OCI-LY7 (cell line): Measurements from ENCODE around the gene P2RX5. TPM values are rescaled to one million over a fixed set of nuclear protein-coding genes. Genes with fewer than 3 reads are reported as not detected.

Source experiments
- BruUV-seq: library from RNA; stranded (reverse); fragments of 400-500 nt; replicated peaks from 2 replicates; lab custom pipeline; 2021; lab: Mats Ljungman, UMichigan
- CTCF ChIA-PET: fragments of 300-600 bp; sonication (Branson Sonifier 250); formaldehyde crosslinking; loops from one replicate; lab custom pipeline; 2022; ENCODE audit warnings: antibody characterized with exemption; ENCODE audit not compliant: unreplicated experiment; lab: Charles Lee
- POLR2A ChIA-PET: fragments of 300-600 bp; sonication (Branson Sonifier 250); formaldehyde crosslinking; loops from one replicate; lab custom pipeline; 2022; ENCODE audit warnings: antibody characterized with exemption; lab: Charles Lee
- DNase-seq: peaks from one replicate; pipeline ENCODE4 v3.0.0-alpha.2; 2015; ENCODE audit warnings: low spot score
- H2AFZ ChIP-seq: fragments of 200-600 bp; sonication (generic), shearing (Covaris generic); 2 replicates; pipeline ENCODE4 v1.6.1; 2014; ENCODE audit warnings: mild to moderate bottlenecking, antibody characterized with exemption, low read length, moderate library complexity
- H3K27ac ChIP-seq: fragments of 200-600 bp; sonication (generic); 2 replicates; pipeline ENCODE4 v1.5.1; 2014; ENCODE audit warnings: mixed run types, low read depth, mild to moderate bottlenecking, moderate library complexity, low read length, inconsistent platforms; ENCODE audit not compliant: poor library complexity, severe bottlenecking
- H3K36me3 ChIP-seq: fragments of 200-600 bp; sonication (generic); 2 replicates; pipeline ENCODE4 v1.6.1; 2014; ENCODE audit warnings: mild to moderate bottlenecking, antibody characterized with exemption, low read length, moderate library complexity, mixed read lengths; ENCODE audit not compliant: insufficient read depth
- H3K4me1 ChIP-seq: fragments of 200-600 bp; sonication (generic); 2 replicates; pipeline ENCODE4 v1.5.1; 2014; ENCODE audit warnings: mild to moderate bottlenecking, low read length; ENCODE audit not compliant: insufficient read depth, poor library complexity, severe bottlenecking
- H3K4me2 ChIP-seq: fragments of 200-600 bp; sonication (generic); 2 replicates; pipeline ENCODE4 v1.6.1; 2014; ENCODE audit warnings: mild to moderate bottlenecking, low read length
- H3K4me3 ChIP-seq: fragments of 200-600 bp; sonication (generic); 2 replicates; pipeline ENCODE4 v1.5.1; 2014; ENCODE audit warnings: mild to moderate bottlenecking, low read depth, low read length; ENCODE audit not compliant: poor library complexity, severe bottlenecking
- H3K79me2 ChIP-seq: fragments of 200-600 bp; sonication (generic); 2 replicates; pipeline ENCODE4 v1.6.1; 2016; ENCODE audit warnings: low read depth, mild to moderate bottlenecking, low read length, moderate library complexity, mixed read lengths; ENCODE audit not compliant: insufficient read depth
- H3K9me2 ChIP-seq: fragments of 200-600 bp; sonication (generic); 2 replicates; pipeline ENCODE4 v1.6.1; 2016; ENCODE audit warnings: mild to moderate bottlenecking, low read length, mixed read lengths; ENCODE audit not compliant: insufficient read depth
- H3K9me3 ChIP-seq: fragments of 200-600 bp; sonication (generic); 2 replicates; pipeline ENCODE4 v1.6.1; 2014; ENCODE audit warnings: mild to moderate bottlenecking, mixed run types, low read length, mixed read lengths
- H4K20me1 ChIP-seq: fragments of 200-600 bp; sonication (generic); 2 replicates; pipeline ENCODE4 v1.6.1; 2014; ENCODE audit warnings: mild to moderate bottlenecking, antibody characterized with exemption, low read length, moderate library complexity, mixed read lengths; ENCODE audit not compliant: insufficient read depth
- EZH2phosphoT487 ChIP-seq: fragments of 200-600 bp; sonication (generic); IDR thresholded peaks from 2 replicates; pipeline ENCODE4 v1.6.1; 2018; ENCODE audit warnings: low read depth, borderline replicate concordance, mild to moderate bottlenecking, mixed run types, antibody characterized with exemption, low read length, moderate library complexity, mixed read lengths
- intact Hi-C: fragments of 100-400 bp; cut with micrococcal nuclease; formaldehyde crosslinking; loops from one replicate; pipeline ENCODE4 v1.10.0; 2022; ENCODE audit not compliant: unreplicated experiment
- total RNA-seq, 2 experiments: library from RNA; depleted of rRNA in 1 of 2; stranded (reverse); fragments of >200 nt in 1 of 2; shearing (Covaris generic) in 1 of 2; gene quantifications; 2 replicates each; pipeline ENCODE4 v1.2.3, GENCODE V29; 2014 to 2022
- TF ChIP-seq, protein P1 (sequence below): fragments of 200-600 bp; sonication (generic); conservative IDR thresholded peaks from 2 replicates; pipeline ENCODE4 v1.5.1; 2014; ENCODE audit warnings: mild to moderate bottlenecking, antibody characterized with exemption, low read length, moderate library complexity, mixed read lengths

The P2RX5 gene
- total RNA-seq, 2 experiments from 2014 or later, result 150 to 195 TPM

DNA sequence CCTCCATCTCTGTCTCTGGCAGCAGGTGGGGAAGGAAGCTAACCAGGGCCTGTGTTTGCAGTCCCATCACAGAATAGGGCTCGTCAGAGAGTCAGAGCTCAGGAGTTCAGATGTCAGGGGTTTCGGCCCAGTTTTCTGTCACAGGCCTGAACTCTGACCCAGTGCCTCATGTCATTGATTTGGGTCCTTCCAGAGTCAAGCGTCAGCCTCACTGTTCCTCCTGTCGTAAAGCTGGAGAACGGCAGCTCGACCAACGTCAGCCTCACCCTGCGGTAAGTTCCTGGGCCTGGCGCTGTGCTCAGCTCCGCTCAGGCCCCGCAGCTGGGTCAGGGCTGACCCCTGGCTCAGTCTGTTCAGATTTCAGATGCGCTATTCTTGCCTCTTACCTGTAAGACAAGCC, 48.7 kb downstream of the P2RX5 start:
- no peak for DNase-seq
- H3K9me3 ChIP-seq, result no peaks in the 10 kb centered on the region
- no peaks in the 10 kb centered on the region for H3K9me2 ChIP-seq
- intact Hi-C loops, result loop anchor here (2.0 to 5.0 kb wide), 3 partner anchors 44 to 600 kb away; no protein-coding TSS in a partner anchor
- no peaks in the 10 kb centered on the region for H4K20me1 ChIP-seq
- TF ChIP-seq, protein P1, sequence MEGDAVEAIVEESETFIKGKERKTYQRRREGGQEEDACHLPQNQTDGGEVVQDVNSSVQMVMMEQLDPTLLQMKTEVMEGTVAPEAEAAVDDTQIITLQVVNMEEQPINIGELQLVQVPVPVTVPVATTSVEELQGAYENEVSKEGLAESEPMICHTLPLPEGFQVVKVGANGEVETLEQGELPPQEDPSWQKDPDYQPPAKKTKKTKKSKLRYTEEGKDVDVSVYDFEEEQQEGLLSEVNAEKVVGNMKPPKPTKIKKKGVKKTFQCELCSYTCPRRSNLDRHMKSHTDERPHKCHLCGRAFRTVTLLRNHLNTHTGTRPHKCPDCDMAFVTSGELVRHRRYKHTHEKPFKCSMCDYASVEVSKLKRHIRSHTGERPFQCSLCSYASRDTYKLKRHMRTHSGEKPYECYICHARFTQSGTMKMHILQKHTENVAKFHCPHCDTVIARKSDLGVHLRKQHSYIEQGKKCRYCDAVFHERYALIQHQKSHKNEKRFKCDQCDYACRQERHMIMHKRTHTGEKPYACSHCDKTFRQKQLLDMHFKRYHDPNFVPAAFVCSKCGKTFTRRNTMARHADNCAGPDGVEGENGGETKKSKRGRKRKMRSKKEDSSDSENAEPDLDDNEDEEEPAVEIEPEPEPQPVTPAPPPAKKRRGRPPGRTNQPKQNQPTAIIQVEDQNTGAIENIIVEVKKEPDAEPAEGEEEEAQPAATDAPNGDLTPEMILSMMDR, result no peak
- no peak for TF ChIP-seq EZH2phosphoT487
- H3K36me3 ChIP-seq, result peaks cover 7% of the 10 kb centered on the region; the same call in 1 of the 2 replicates
- H3K27ac ChIP-seq, result peak overlapping the region; percentile 79
- peaks cover 32% of the 10 kb centered on the region for H3K4me1 ChIP-seq
- no peaks in the 10 kb centered on the region for H3K79me2 ChIP-seq
- H3K4me2 ChIP-seq, result no peak overlapping the region
- no TSS peak for BruUV-seq
- POLR2A ChIA-PET, result no interaction called here
- CTCF ChIA-PET, result no interaction called here
- no peak overlapping the region for H2AFZ ChIP-seq
- no peak overlapping the region for H3K4me3 ChIP-seq

DNA sequence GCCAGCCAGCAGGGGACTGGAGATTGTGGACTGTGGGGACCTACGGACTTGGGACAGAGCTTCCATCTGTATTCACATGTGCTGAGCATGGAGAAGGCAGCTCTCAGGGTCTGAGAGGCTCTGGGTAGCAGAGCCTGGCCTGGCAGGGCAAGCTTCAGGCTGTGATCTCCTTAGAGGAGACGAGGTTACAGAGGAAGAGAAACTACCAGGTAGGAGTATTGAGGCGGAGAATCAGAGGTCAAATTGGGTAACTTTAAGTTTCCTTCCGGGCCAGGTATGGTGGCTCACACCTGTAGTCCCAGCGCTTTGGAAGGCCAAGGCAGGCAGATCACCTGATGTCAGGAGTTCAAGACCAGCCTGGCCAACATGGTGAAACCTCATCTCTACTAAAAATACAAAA, 50.6 kb downstream of the P2RX5 start:
- DNase-seq, result peak; percentile 60
- no peaks in the 10 kb centered on the region for H4K20me1 ChIP-seq
- H2AFZ ChIP-seq, result no peak overlapping the region; the same call in 1 of the 2 replicates
- no peak for TF ChIP-seq EZH2phosphoT487
- TF ChIP-seq, protein P1, result no peak
- no peaks in the 10 kb centered on the region for H3K9me3 ChIP-seq
- H3K4me2 ChIP-seq, result peak overlapping the region; percentile 48
- H3K27ac ChIP-seq, result peak overlapping the region; percentile 79
- H3K4me3 ChIP-seq, result peak overlapping the region; percentile 14
- BruUV-seq, result no TSS peak
- CTCF ChIA-PET, result no interaction called here
- H3K79me2 ChIP-seq, result no peaks in the 10 kb centered on the region
- POLR2A ChIA-PET, result interaction anchor here (0.6 kb wide), 1 partner anchor 10 kb away, joined by 4 read pairs; no protein-coding TSS in a partner anchor
- peaks cover 33% of the 10 kb centered on the region for H3K4me1 ChIP-seq
- intact Hi-C loops, result loop anchor here (5.0 kb wide), 1 partner anchor 598 kb away; no protein-coding TSS in a partner anchor
- no peaks in the 10 kb centered on the region for H3K9me2 ChIP-seq
- H3K36me3 ChIP-seq, result peaks cover 7% of the 10 kb centered on the region; the same call in 1 of the 2 replicates

DNA sequence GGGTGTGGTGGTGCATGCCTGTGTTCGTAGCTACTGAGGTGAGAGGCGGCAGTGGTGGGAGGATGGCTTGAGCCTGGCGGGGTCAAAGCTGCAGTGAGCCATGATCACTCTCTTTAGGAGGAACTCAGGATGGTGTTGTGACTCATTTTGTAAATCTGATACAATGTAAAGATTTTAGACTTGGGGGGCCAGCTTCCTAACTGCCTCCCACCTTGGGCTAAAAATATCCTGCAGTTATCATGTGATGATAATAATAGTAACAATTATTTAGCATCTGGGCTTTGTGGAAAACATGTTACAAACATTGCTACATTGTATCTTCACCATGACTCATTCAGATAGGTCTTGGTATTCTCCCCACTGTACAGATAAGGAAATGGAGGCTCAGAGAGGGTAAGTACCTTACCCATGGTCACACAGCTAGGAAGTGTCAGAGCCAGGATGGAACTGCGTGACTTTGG, 52.0 kb downstream of the P2RX5 start:
- no peak overlapping the region for H3K4me3 ChIP-seq
- no peak overlapping the region for H2AFZ ChIP-seq
- no peaks in the 10 kb centered on the region for H3K9me2 ChIP-seq
- H3K9me3 ChIP-seq, result no peaks in the 10 kb centered on the region
- no TSS peak for BruUV-seq
- TF ChIP-seq, protein P1, result no peak
- no peak for TF ChIP-seq EZH2phosphoT487
- H3K4me1 ChIP-seq, result peaks cover 41% of the 10 kb centered on the region
- ChIA-PET CTCF (no interaction called here), POLR2A (interaction anchor here (0.6 to 1.2 kb wide), 2 partner anchors 15 to 86 kb away, joined by 3 to 6 read pairs; partner anchors contain the start of gene TRPV3)
- H3K4me2 ChIP-seq, result no peak overlapping the region
- no peaks in the 10 kb centered on the region for H3K79me2 ChIP-seq
- DNase-seq, result no peak
- no peak overlapping the region for H3K27ac ChIP-seq
- no peaks in the 10 kb centered on the region for H4K20me1 ChIP-seq
- intact Hi-C loops, result no loop called here
- peaks cover 7% of the 10 kb centered on the region; the same call in 1 of the 2 replicates for H3K36me3 ChIP-seq
